ENCODE data around the gene TMCC3. TPM values are rescaled to one million over a fixed set of nuclear protein-coding genes. Genes with fewer than 3 reads are reported as not detected.

Gene TMCC3
- total RNA-seq, 2 experiments from 2014 or later = 1.0 to 1.2 TPM

GRCh38 chr12:94534774-94535509, 115.4 kb downstream of the TMCC3 start:
- CTCF ChIA-PET = interaction anchor here (1.0 to 2.1 kb wide), 6 partner anchors 229 to 433 kb away, joined by 4 to 17 read pairs (median 4); no protein-coding TSS in a partner anchor
- Mint-ChIP-seq H3K36me3 (ENCODE audit: low read depth) (no peaks in the 10 kb centered on the region), H3K9me3 (no peaks in the 10 kb centered on the region), H3K4me3 (no peak overlapping the region), H3K27me3 (no peaks in the 10 kb centered on the region), H3K4me1 (peaks cover 29% of the 10 kb centered on the region), H3K27ac (peak overlapping the region; percentile 9)
- POLR2A ChIA-PET = interaction anchor here (0.7 to 1.2 kb wide), 2 partner anchors 327 to 329 kb away, joined by 3 to 4 read pairs; no protein-coding TSS in a partner anchor
- no peak for DNase-seq

GRCh38 chr12:94534278-94534677, 116.1 kb downstream of the TMCC3 start:
- ChIA-PET POLR2A (interaction anchor here (0.7 to 1.2 kb wide), 2 partner anchors 326 to 328 kb away, joined by 3 to 4 read pairs; no protein-coding TSS in a partner anchor), CTCF (interaction anchor here (1.0 to 2.1 kb wide), 7 partner anchors 100 to 432 kb away, joined by 3 to 17 read pairs (median 4); no protein-coding TSS in a partner anchor)
- no peak overlapping the region for H3K4me3 Mint-ChIP-seq
- H3K36me3 Mint-ChIP-seq (ENCODE audit: low read depth) = no peaks in the 10 kb centered on the region
- H3K4me1 Mint-ChIP-seq = peaks cover 29% of the 10 kb centered on the region
- H3K27me3 Mint-ChIP-seq = peaks cover 3% of the 10 kb centered on the region
- no peaks in the 10 kb centered on the region for H3K9me3 Mint-ChIP-seq
- DNase-seq = no peak
- H3K27ac Mint-ChIP-seq = peak overlapping the region; percentile 9

- H3K9me3 Mint-ChIP-seq = no peaks in the 10 kb centered on the region
- ChIA-PET POLR2A (no interaction called here), CTCF (interaction anchor here (0.7 to 3.1 kb wide), 4 partner anchors 325 to 400 kb away, joined by 3 to 18 read pairs (median 10); no protein-coding TSS in a partner anchor)
- H3K36me3 Mint-ChIP-seq (ENCODE audit: low read depth) = no peaks in the 10 kb centered on the region
- peak; percentile 74 for DNase-seq
- peaks cover 29% of the 10 kb centered on the region for H3K4me1 Mint-ChIP-seq
- H3K27ac Mint-ChIP-seq = no peak overlapping the region
- H3K4me3 Mint-ChIP-seq = no peak overlapping the region
- H3K27me3 Mint-ChIP-seq = peaks cover 5% of the 10 kb centered on the region
These were observed 117.6 kb downstream of the TMCC3 start for GRCh38 chr12:94532490-94533422.

GRCh38 chr12:94531196-94531720, 119.1 kb downstream of the TMCC3 start:
- no peak for DNase-seq
- Mint-ChIP-seq H3K36me3 (ENCODE audit: low read depth) (no peaks in the 10 kb centered on the region), H3K4me3 (no peak overlapping the region), H3K27ac (no peak overlapping the region), H3K4me1 (peaks cover 26% of the 10 kb centered on the region), H3K9me3 (no peaks in the 10 kb centered on the region), H3K27me3 (peaks cover 5% of the 10 kb centered on the region)
- ChIA-PET POLR2A (no interaction called here), CTCF (interaction anchor here (0.9 to 3.1 kb wide), 3 partner anchors 8 to 396 kb away, joined by 3 to 18 read pairs (median 6); no protein-coding TSS in a partner anchor)

- DNase-seq = no peak
- no peak overlapping the region for H3K4me3 Mint-ChIP-seq
- ChIA-PET CTCF (no interaction called here), POLR2A (no interaction called here)
- no peaks in the 10 kb centered on the region for H3K9me3 Mint-ChIP-seq
- H3K36me3 Mint-ChIP-seq (ENCODE audit: low read depth) = no peaks in the 10 kb centered on the region
- H3K4me1 Mint-ChIP-seq = peaks cover 2% of the 10 kb centered on the region
- no peak overlapping the region for H3K27ac Mint-ChIP-seq
- peaks cover 16% of the 10 kb centered on the region for H3K27me3 Mint-ChIP-seq
These were observed 124.4 kb downstream of the TMCC3 start for GRCh38 chr12:94525951-94526350.

Other genes with a start within 250 kb of the TMCC3 start
- gene CEP83, start 190.7 kb downstream of the TMCC3 start, total RNA-seq = 10 to 100 TPM; 12.8 to 15.0 TPM